Measurements from ENCODE around the gene CASZ1.

DNA sequence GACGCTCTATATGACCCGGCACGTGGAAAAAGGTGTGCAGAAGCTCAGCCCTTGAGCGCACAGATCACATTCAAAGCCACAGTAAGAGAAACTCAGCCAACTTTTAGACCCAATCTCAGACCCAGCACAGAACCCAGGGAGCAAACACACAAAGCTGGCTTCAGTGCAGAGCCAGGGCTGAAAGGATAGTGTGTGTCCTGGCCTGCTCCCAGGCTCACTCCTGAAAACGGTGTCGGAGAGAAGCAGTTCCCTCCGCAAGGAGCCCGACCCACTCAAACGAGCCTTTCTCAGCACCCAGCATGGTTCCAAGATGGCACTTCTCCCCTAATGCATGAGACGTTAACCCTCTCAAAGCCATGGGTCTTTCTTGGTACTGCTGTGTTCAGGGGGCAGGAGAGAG, 39.6 kb downstream of the CASZ1 start:
- no peak for TF ChIP-seq EZH2 (IDR thresholded peaks at IDR 0.05; ENCODE audit: borderline replicate concordance, low read depth, low read length, severe bottlenecking)
- TF ChIP-seq, protein P1, sequence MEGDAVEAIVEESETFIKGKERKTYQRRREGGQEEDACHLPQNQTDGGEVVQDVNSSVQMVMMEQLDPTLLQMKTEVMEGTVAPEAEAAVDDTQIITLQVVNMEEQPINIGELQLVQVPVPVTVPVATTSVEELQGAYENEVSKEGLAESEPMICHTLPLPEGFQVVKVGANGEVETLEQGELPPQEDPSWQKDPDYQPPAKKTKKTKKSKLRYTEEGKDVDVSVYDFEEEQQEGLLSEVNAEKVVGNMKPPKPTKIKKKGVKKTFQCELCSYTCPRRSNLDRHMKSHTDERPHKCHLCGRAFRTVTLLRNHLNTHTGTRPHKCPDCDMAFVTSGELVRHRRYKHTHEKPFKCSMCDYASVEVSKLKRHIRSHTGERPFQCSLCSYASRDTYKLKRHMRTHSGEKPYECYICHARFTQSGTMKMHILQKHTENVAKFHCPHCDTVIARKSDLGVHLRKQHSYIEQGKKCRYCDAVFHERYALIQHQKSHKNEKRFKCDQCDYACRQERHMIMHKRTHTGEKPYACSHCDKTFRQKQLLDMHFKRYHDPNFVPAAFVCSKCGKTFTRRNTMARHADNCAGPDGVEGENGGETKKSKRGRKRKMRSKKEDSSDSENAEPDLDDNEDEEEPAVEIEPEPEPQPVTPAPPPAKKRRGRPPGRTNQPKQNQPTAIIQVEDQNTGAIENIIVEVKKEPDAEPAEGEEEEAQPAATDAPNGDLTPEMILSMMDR (IDR thresholded peaks at IDR 0.05; ENCODE audit: borderline replicate concordance, extremely low read depth, low read length, poor library complexity, severe bottlenecking): no peak

Data from DND-41 (cell line).